ACC112 (cell line): Measurements from ENCODE around the gene LRRC74B.
"Not testable (repeated sequence)": the region's sequence is repeated elsewhere in the genome, so short reads cannot be mapped to it uniquely, and the experiment has no call there.

ENCODE experiments used
- H2AFZ ChIP-seq: fragments of 200-600 bp; sonication (generic); one replicate; pipeline ENCODE4 v1.6.0; 2017; ENCODE audit warnings: antibody characterized with exemption, low read length; ENCODE audit not compliant: unreplicated experiment
- H3K27ac ChIP-seq: fragments of 200-600 bp; sonication (generic); 2 replicates; pipeline ENCODE4 v1.5.1; 2014; ENCODE audit warnings: low read depth, mild to moderate bottlenecking, antibody characterized with exemption, low read length, moderate library complexity
- H3K27me3 ChIP-seq: fragments of 200-600 bp; sonication (generic); 2 replicates; pipeline ENCODE4 v1.6.1; 2014; ENCODE audit warnings: mild to moderate bottlenecking, antibody characterized with exemption, low read length, moderate library complexity, mixed read lengths; ENCODE audit not compliant: insufficient read depth
- H3K36me3 ChIP-seq: fragments of 200-600 bp; sonication (generic); 2 replicates; pipeline ENCODE4 v1.6.1; 2016; ENCODE audit warnings: mild to moderate bottlenecking, antibody characterized with exemption, low read length, moderate library complexity, mixed read lengths; ENCODE audit not compliant: insufficient read depth
- H3K4me1 ChIP-seq: fragments of 200-600 bp; sonication (generic); one replicate; pipeline ENCODE4 v1.6.1; 2016; ENCODE audit warnings: low read length, mixed read lengths; ENCODE audit not compliant: insufficient read depth, unreplicated experiment, control insufficient read depth
- H3K4me3 ChIP-seq: fragments of 200-600 bp; sonication (generic); 2 replicates; pipeline ENCODE4 v1.5.1; 2014; ENCODE audit warnings: mild to moderate bottlenecking, low read depth, low read length
- H3K79me2 ChIP-seq: fragments of 200-600 bp; sonication (generic); one replicate; pipeline ENCODE4 v1.6.0; 2016; ENCODE audit warnings: low read length; ENCODE audit not compliant: control insufficient read depth, unreplicated experiment, insufficient read depth

Gene LRRC74B

DNA sequence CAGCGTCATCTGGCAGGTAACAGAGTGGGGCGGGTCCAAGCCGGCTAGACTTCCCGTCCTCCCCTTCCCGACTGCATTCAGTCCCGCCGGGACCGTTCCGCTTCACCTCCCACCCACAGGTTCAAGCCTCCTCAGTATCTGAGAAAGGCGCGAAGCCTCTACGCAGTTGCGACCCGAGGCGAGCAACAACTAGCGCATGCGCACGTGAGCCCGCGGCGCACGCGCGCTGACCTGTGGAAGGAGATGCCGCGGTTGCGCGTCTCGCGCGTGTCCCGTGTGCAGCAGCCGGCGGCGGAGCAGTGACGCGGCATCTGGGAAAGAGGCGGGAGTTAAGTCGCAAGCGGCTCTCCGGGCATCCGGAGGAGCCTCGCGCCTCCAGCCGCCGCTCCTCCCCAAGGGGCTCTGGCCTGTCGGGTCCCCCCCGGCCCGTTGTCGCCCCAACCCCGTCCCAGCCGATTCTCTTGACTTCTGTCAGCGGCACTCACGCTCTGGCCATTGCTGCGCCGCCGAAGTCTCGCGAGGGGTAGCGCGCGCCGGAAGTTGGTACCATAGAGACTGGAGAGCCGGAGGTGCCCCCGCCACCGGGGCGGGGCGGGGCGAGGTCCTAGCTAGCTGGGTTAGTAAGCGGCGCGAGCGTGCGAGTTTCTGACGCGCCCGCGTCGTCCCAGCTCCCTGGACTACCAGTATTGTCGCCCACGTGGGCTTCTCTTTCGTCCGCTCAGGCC, 44.0 kb upstream of the LRRC74B start, which contains the start of gene THAP7:
THAP7 (minus strand) TSS at position 518 of the 725 bp plus-strand sequence; CDS start at position 311, 207 bp downstream.
- H2AFZ ChIP-seq, result peak within 1 kb of the TSS; percentile 87
- no peaks in the 10 kb centered on the region for H3K27me3 ChIP-seq
- H3K4me1 ChIP-seq, result peaks cover 21% of the 10 kb centered on the region
- H3K36me3 ChIP-seq, result no peaks in the 10 kb centered on the region
- H3K79me2 ChIP-seq, result peaks cover 27% of the 10 kb centered on the region
- peak within 1 kb of the TSS; percentile 94 for H3K4me3 ChIP-seq
- peak within 1 kb of the TSS; percentile 96 for H3K27ac ChIP-seq

DNA sequence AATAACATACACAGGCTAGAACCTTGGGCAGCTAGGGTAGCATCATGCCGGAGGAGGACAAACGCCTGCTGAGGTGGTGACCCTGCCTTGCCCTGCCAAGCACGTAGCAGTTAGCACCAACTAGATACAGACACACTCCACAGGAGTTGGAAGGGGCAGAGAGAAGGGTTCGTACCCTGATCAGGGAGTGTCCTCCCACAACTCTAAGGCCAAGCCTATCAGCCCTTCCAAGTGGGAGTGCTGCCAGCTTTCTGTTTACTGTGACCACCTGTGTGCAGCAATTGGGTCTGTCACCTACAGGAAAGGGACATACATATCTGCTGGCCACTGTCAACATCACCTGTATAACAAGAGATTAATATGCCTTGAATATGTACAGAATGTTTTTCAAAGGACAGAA, 42.0 kb upstream of the LRRC74B start:
- Histone ChIP-seq H3K4me1 (peaks cover 21% of the 10 kb centered on the region), H3K79me2 (peaks cover 27% of the 10 kb centered on the region), H3K27me3 (no peaks in the 10 kb centered on the region), H3K36me3 (no peaks in the 10 kb centered on the region), H2AFZ (no peak overlapping the region), H3K4me3 (peak overlapping the region; percentile 94), H3K27ac (no peak overlapping the region)

DNA sequence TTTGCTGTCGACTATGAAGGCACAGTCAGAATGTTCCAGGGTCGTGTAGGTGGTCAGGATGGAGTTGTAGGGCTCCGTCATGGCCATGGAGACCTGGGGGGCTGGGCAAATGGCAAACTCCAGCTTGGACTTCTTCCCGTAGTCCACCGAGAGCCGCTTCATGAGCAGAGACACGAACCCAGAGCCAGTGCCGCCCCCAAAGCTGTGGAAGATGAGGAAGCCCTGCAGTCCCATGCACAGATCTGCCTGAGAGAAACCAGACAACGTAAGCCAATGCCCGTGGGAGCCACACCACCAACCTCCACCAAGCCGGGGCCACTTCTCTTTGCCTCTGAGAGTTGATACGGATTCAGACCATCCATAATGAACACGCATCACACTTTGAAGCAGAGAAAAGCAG, 36.5 kb upstream of the LRRC74B start:
- H3K4me1 ChIP-seq, result not testable (repeated sequence)

DNA sequence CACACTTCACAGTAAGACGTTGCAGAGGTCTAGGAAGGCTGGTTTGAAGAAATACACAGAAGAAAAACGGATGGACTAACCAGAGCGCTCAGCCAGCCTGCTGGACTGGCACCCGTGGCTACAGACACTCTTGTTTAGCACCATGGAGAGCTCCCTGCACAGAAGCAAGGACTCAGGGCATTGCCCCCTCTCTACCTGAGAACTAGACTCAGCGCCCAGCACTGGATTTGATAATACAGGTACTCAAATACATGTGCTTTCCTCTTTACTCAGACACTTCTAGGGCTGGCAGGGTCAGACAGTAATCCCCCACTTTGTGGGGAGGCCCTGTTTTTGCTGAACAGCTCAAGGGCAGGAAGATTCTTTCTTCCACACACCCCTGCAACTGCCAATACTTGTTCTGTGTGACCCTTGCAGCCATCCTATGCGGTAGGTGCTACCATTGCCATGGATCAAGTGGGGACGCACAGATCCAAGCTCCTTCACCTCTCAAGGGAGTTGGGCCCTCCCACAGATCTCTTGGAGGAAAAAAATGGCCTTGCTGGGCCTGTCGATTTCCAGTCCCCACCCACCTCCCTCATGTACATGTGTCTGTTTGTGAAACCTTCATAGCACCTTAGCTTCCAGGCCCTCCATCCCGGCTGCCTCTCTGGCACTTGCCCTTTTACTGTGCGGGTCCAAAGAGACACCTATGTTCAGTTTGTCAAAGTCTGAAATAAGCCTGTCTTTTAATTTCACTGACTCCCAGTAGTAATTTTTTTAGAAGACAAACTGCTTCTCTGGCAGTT, 35.9 kb upstream of the LRRC74B start:
- H3K36me3 ChIP-seq, result no peaks in the 10 kb centered on the region
- H3K79me2 ChIP-seq, result no peaks in the 10 kb centered on the region
- H2AFZ ChIP-seq, result no peak overlapping the region
- no peaks in the 10 kb centered on the region for H3K27me3 ChIP-seq
- H3K27ac ChIP-seq, result no peak overlapping the region
- H3K4me3 ChIP-seq, result no peak overlapping the region
- peaks cover 10% of the 10 kb centered on the region for H3K4me1 ChIP-seq

More for the DNA sequence above, 36.5 kb upstream of the LRRC74B start:
- H3K4me3 ChIP-seq, H3K27me3 ChIP-seq, H3K27ac ChIP-seq, H3K36me3 ChIP-seq, H3K79me2 ChIP-seq, H2AFZ ChIP-seq: not testable (repeated sequence)

DNA sequence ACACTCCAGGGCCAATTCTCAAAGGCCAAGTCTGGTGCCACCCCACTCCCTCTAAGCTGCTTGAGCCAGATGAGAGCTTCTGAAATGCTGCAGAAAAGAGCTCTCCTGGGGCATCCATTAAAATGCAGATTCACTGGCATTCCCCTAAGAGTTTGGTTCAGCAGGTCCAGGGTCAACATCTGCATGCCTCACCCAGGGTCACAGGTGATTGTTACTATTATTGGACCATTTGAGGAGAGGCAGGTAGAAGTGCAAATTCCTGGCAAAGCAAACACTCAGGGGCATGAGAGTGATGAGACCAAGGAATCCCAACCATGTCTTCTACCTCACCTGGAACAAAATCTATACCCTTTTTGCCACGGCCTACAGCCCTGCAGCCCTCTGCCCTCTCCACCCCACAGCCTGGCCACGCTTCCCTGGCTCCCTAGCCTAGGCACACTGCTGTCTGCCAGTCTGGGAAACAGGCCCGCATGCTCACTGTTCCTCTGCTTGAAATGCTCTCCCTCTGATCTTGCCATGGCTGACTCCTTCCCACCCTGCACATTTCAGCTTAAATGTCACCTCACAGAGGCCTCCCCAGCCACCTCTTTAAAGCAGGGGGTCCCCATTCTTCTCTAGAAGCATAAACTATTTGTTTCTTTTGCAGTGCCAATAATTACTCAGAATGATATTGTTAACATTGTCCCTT, 35.2 kb upstream of the LRRC74B start:
- H3K36me3 ChIP-seq, result no peaks in the 10 kb centered on the region
- no peaks in the 10 kb centered on the region for H3K79me2 ChIP-seq
- H3K4me3 ChIP-seq, result no peak overlapping the region
- H3K27ac ChIP-seq, result no peak overlapping the region
- H2AFZ ChIP-seq, result no peak overlapping the region
- no peaks in the 10 kb centered on the region for H3K27me3 ChIP-seq
- peaks cover 16% of the 10 kb centered on the region for H3K4me1 ChIP-seq

DNA sequence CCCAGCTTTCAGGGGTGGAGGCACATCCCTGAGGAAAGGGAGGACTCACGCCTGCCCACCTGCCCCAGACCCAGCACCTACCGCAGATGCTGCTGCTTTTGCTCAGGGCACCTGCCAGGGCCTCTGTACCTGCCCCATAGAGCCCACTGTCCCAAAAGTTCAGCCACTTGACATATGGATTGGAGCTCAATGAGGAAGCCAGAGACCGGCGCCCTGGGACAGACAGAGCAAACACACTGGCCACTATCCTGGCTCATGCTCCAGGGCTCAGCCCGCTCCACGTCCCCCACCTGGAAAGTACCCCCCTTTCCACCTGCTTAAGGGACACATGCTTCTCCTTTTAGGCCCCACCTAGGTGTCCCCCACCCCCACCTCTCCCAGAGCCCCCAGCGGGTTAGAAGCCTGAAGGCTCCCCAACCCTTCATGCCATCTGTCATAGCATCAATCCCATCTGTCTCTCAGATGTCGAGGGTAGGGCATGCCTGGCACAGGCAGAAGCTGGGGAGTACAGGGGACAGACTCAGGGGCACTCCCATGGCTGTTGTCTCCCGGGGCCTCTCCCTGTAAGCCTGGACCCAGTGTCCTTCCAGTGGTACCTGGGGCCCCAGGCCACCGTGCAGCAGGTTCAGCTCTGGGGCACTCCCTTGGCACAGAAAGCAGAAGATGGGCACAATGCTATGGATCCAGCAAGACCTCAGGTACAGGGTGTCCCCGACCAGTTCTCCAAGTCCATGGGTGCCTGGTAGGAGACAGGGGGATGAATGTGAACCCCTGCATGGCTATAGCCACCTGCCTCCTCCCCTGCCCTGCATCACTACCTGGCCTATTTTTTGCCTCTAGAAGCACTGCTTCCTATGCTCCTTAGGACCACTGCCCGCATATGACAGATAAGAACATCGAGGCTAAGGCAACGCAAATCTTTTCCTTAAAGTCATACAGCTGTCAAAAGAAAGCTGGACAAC, 33.0 kb upstream of the LRRC74B start:
- Histone ChIP-seq H3K79me2 (no peaks in the 10 kb centered on the region), H3K4me3 (no peak overlapping the region), H3K27ac (no peak overlapping the region), H3K27me3 (no peaks in the 10 kb centered on the region), H3K4me1 (peaks cover 16% of the 10 kb centered on the region), H3K36me3 (no peaks in the 10 kb centered on the region), H2AFZ (no peak overlapping the region)

DNA sequence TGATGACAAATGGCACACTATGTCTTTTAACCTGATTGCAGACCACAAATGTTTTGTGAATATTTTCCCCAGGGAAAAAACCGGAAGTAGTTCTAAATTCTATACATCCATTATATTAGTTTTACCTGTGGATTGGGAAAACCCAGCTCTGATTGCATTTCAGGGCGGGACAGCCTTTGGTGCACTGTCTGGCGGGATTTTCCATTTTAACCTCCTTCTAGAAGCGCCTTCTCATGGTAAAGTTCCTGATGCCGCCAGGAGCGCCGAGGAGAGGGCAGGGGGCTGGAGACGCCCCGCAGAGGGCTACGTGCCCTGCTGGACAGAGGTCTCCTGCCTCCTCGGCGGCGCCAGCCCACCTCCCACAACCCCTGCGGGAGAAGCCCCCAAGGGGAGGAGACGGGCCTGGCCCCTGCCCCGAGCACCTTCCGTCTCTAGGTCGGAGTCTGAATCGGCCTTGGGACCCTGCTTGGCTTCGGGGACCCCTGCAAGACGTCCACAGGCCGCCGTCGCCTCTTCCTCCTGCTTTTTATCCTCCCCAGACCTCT, 32.0 kb upstream of the LRRC74B start:
- H3K4me1 ChIP-seq, result peaks cover 16% of the 10 kb centered on the region
- no peaks in the 10 kb centered on the region for H3K36me3 ChIP-seq
- no peak overlapping the region for H3K27ac ChIP-seq
- H3K27me3 ChIP-seq, result no peaks in the 10 kb centered on the region
- H3K4me3 ChIP-seq, result peak overlapping the region; percentile 76
- H2AFZ ChIP-seq, result no peak overlapping the region
- H3K79me2 ChIP-seq, result no peaks in the 10 kb centered on the region

DNA sequence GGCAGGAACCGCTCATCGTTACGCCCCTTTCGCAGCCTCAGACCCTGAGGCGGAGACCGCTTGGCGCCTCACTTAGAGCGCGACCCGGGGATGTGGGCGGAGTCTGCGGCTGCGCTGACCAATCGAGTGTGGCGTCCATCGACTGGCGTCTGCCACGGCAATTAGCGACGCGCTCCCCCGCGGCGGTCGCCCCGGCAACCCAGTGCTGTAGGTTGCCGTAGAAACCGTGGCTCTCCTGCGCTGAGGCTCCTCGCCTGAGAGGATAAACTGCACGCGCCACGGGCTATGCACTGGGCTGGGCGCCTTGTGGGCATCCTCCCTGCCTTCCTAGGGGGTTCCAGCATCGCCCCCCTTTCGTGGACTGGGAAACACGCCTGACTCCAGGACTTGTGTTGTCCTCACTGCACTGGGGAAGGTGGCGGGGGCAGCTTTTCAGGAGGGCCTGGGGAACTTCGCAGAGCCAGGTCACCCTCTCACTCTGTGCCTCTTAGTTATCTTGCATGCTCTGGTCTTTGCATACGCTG, 31.5 kb upstream of the LRRC74B start:
- Histone ChIP-seq H3K4me1 (peaks cover 16% of the 10 kb centered on the region), H3K36me3 (no peaks in the 10 kb centered on the region), H3K27ac (peak overlapping the region; percentile 42), H3K27me3 (no peaks in the 10 kb centered on the region), H3K4me3 (peak overlapping the region; percentile 76), H3K79me2 (no peaks in the 10 kb centered on the region), H2AFZ (peak overlapping the region; percentile 48)

DNA sequence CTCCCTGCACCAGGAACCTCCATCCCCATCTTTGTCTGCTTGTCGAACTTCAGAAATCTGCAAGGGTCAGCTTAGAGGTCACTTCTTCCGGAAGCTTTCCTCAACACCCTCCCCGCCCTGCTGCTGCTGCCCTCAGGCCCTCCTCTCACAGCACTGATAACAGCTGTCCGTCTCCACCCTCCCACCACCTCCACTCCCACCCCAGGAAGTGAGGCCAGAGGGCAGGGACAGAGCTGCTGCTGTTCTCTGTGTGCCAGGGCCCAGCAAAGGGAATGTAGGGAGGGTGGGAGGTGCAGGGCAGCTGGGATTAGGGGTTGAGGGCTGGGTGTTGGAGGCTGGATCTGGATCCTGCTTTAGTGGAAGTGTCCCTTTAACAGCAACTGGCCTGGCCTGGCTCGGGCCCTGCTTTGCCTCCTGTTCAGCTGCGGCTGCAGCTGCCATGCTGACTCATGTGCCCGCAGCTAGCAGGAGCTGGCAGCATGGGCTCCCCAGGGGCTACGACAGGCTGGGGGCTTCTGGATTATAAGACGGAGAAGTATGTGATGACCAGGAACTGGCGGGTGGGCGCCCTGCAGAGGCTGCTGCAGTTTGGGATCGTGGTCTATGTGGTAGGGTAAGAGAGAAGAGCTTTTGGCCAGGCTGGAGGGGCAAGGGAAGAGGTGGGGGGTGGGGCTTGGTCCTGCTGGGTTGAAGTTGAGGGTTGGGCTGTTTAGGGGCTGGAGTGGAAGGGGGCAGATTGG, 30.9 kb upstream of the LRRC74B start, which contains the start of gene P2RX6:
P2RX6 (plus strand) TSS at position 440 of the 740 bp plus-strand sequence; CDS start at position 450, 10 bp downstream.
- peak within 1 kb of the TSS; percentile 42 for H3K27ac ChIP-seq
- H2AFZ ChIP-seq, result peak within 1 kb of the TSS; percentile 48

More for the DNA sequence above, 30.9 kb upstream of the LRRC74B start, which contains the start of gene P2RX6:
- peak within 1 kb of the TSS; percentile 76 for H3K4me3 ChIP-seq
- no peaks in the 10 kb centered on the region for H3K27me3 ChIP-seq
- H3K36me3 ChIP-seq, result no peaks in the 10 kb centered on the region
- peaks cover 16% of the 10 kb centered on the region for H3K4me1 ChIP-seq
- no peaks in the 10 kb centered on the region for H3K79me2 ChIP-seq
